ENCODE data around the gene RPS5. TPM values are rescaled to one million over a fixed set of nuclear protein-coding genes. Genes with fewer than 3 reads are reported as not detected.

RPS5 gene
- total RNA-seq, 1 donor = 1,513 TPM

DNA sequence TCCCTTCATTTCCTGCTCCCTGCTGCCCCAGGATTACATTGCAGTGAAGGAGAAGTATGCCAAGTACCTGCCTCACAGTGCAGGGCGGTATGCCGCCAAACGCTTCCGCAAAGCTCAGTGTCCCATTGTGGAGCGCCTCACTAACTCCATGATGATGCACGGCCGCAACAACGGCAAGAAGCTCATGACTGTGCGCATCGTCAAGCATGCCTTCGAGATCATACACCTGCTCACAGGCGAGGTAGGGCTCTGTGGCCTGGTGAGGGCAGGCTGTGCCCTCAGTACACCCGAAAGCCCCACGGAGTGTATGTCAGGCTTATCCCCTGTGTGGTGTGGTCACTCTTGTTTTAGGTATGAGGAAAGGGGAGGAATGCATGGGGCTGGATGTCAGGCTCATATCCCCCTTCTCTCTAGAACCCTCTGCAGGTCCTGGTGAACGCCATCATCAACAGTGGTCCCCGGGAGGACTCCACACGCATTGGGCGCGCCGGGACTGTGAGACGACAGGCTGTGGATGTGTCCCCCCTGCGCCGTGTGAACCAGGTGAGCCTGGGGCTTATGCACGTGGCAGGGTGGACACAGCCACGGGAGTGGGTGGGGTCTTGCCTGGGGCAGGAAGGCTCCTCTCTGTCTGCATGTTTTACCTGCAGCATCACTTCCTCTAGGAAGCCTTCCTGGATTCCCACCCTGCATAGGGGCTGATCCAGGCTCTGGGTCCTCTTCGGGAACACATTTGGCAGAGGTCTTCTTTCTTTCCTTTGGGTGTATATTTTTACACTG lies 6.1 kb downstream of the RPS5 start:
- H3K9me3 ChIP-seq (ENCODE audit: low read depth, low read length) = no peaks in the 10 kb centered on the region
- no peak overlapping the region for H3K4me3 ChIP-seq (ENCODE audit: low read length)
- H3K27me3 ChIP-seq (ENCODE audit: insufficient read depth, low read length) = peaks cover 8% of the 10 kb centered on the region
- H3K4me1 ChIP-seq (ENCODE audit: insufficient read depth, low read length) = peaks cover 7% of the 10 kb centered on the region

GRCh38 chr19:58393725-58394033 lies 6.6 kb downstream of the RPS5 start:
- Histone ChIP-seq H3K4me3 (ENCODE audit: low read length) (no peak overlapping the region), H3K9me3 (ENCODE audit: low read depth, low read length) (no peaks in the 10 kb centered on the region), H3K27me3 (ENCODE audit: insufficient read depth, low read length) (peaks cover 8% of the 10 kb centered on the region), H3K4me1 (ENCODE audit: insufficient read depth, low read length) (peaks cover 4% of the 10 kb centered on the region)

DNA sequence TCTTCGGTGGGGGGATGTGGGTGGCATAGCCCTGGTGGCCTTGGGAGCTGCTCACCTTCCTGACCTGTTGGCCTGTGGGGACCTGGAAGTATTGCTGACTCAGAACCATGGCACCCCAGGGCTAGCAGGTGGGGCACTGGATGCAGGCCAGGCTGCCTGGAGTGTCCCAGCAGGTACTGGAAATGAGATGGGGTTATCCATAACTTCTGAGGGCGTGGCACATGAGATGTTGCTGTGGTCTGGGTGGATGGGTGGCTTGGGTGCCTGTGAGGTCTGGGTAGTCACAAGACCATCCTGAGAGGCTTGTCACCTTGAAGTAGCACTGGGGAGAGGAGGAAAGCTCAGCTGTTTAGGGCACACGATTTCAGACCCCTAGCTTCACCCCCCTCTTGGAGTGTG lies 7.8 kb downstream of the RPS5 start:
- Histone ChIP-seq H3K4me3 (ENCODE audit: low read length) (no peak overlapping the region), H3K4me1 (ENCODE audit: insufficient read depth, low read length) (peaks cover 4% of the 10 kb centered on the region), H3K9me3 (ENCODE audit: low read depth, low read length) (no peaks in the 10 kb centered on the region), H3K27me3 (ENCODE audit: insufficient read depth, low read length) (peaks cover 8% of the 10 kb centered on the region)

GRCh38 chr19:58395220-58395978 lies 8.3 kb downstream of the RPS5 start, which contains the start of gene RNF225:
Gene RNF225, plus strand, starts transcription at chr19:58395656. Its CDS starts 434 bp downstream, at chr19:58396090.
- Histone ChIP-seq H3K4me3 (ENCODE audit: low read length) (no peak within 1 kb of the TSS), H3K4me1 (ENCODE audit: insufficient read depth, low read length) (peaks cover 2% of the 10 kb centered on the region), H3K27me3 (ENCODE audit: insufficient read depth, low read length) (peaks cover 8% of the 10 kb centered on the region), H3K9me3 (ENCODE audit: low read depth, low read length) (no peaks in the 10 kb centered on the region)

GRCh38 chr19:58395979-58396627 lies 9.0 kb downstream of the RPS5 start:
- Histone ChIP-seq H3K27me3 (ENCODE audit: insufficient read depth, low read length) (peaks cover 8% of the 10 kb centered on the region), H3K4me3 (ENCODE audit: low read length) (no peak overlapping the region), H3K9me3 (ENCODE audit: low read depth, low read length) (no peaks in the 10 kb centered on the region), H3K4me1 (ENCODE audit: insufficient read depth, low read length) (peaks cover 9% of the 10 kb centered on the region)

GRCh38 chr19:58396691-58397532 lies 9.8 kb downstream of the RPS5 start:
- no peaks in the 10 kb centered on the region for H3K9me3 ChIP-seq (ENCODE audit: low read depth, low read length)
- H3K27me3 ChIP-seq (ENCODE audit: insufficient read depth, low read length) = peaks cover 8% of the 10 kb centered on the region
- H3K4me1 ChIP-seq (ENCODE audit: insufficient read depth, low read length) = peaks cover 14% of the 10 kb centered on the region
- H3K4me3 ChIP-seq (ENCODE audit: low read length) = no peak overlapping the region

GRCh38 chr19:58397533-58398037 lies 10.5 kb downstream of the RPS5 start:
- Histone ChIP-seq H3K9me3 (ENCODE audit: low read depth, low read length) (no peaks in the 10 kb centered on the region), H3K27me3 (ENCODE audit: insufficient read depth, low read length) (peaks cover 8% of the 10 kb centered on the region), H3K4me3 (ENCODE audit: low read length) (no peak overlapping the region), H3K4me1 (ENCODE audit: insufficient read depth, low read length) (peaks cover 17% of the 10 kb centered on the region)

- Histone ChIP-seq H3K4me3 (ENCODE audit: low read length) (no peak overlapping the region), H3K4me1 (ENCODE audit: insufficient read depth, low read length) (peaks cover 17% of the 10 kb centered on the region), H3K27me3 (ENCODE audit: insufficient read depth, low read length) (peaks cover 8% of the 10 kb centered on the region), H3K9me3 (ENCODE audit: low read depth, low read length) (no peaks in the 10 kb centered on the region)
Measured at GRCh38 chr19:58398087-58398486, 11.0 kb downstream of the RPS5 start.

DNA sequence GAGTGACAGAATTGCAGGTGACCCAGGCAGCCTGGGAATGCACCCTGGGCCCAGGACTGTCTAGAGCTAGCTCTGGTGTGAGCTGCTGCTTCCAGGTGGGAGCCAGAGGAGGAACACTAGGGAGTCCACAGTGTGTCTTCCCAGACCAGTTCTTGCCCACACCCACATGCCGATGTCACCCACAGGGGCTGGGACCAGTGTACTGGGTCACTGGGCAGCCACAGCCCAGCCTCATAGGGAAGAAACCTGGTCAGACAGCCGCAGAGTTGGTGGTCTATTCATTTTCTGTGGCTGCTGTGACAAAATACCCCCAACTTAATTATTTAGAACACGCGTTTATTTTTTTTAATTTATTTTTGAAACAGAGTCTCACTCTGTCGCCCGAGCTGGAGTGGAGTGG lies 11.5 kb downstream of the RPS5 start:
- no peak overlapping the region for H3K4me3 ChIP-seq (ENCODE audit: low read length)
- peaks cover 17% of the 10 kb centered on the region for H3K4me1 ChIP-seq (ENCODE audit: insufficient read depth, low read length)
- no peaks in the 10 kb centered on the region for H3K9me3 ChIP-seq (ENCODE audit: low read depth, low read length)
- peaks cover 8% of the 10 kb centered on the region for H3K27me3 ChIP-seq (ENCODE audit: insufficient read depth, low read length)

- Histone ChIP-seq H3K9me3 (ENCODE audit: low read depth, low read length) (no peaks in the 10 kb centered on the region), H3K4me3 (ENCODE audit: low read length) (no peak overlapping the region), H3K27me3 (ENCODE audit: insufficient read depth, low read length) (peaks cover 8% of the 10 kb centered on the region), H3K4me1 (ENCODE audit: insufficient read depth, low read length) (peaks cover 17% of the 10 kb centered on the region)
Measured at GRCh38 chr19:58399903-58400302, 12.8 kb downstream of the RPS5 start.

DNA sequence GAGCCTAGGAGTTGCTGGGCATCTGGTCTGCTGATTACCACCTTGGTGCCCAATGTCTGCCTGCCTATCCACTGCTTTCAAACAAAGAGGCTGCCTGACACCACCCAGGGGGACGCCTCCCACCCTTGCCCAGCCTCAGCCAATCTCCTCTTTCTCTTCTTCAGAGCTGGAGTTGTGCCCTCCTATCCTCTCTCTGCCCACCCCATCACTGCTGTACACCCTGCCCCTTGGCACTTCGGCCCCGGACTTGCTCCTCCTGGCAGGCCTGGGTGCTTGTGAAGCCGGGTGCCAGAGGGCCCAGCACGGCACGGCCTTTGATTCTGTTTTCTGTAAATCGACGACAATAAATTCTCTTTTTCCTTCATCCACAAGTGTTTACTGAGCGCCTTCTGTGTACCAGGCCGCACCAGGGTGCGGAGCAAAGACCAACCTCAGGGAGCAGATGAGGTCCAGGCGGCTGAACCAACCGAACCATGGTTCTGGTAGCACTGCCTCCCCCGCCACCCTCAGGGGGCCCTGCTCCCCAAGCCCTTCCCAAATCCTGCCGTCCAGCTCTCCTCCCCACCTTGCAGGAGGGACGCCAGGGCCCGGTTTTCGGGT lies 13.3 kb downstream of the RPS5 start:
- H3K4me1 ChIP-seq (ENCODE audit: insufficient read depth, low read length) = peaks cover 17% of the 10 kb centered on the region
- no peaks in the 10 kb centered on the region for H3K9me3 ChIP-seq (ENCODE audit: low read depth, low read length)
- peak overlapping the region; percentile 8 for H3K4me3 ChIP-seq (ENCODE audit: low read length)
- peaks cover 8% of the 10 kb centered on the region for H3K27me3 ChIP-seq (ENCODE audit: insufficient read depth, low read length)

DNA sequence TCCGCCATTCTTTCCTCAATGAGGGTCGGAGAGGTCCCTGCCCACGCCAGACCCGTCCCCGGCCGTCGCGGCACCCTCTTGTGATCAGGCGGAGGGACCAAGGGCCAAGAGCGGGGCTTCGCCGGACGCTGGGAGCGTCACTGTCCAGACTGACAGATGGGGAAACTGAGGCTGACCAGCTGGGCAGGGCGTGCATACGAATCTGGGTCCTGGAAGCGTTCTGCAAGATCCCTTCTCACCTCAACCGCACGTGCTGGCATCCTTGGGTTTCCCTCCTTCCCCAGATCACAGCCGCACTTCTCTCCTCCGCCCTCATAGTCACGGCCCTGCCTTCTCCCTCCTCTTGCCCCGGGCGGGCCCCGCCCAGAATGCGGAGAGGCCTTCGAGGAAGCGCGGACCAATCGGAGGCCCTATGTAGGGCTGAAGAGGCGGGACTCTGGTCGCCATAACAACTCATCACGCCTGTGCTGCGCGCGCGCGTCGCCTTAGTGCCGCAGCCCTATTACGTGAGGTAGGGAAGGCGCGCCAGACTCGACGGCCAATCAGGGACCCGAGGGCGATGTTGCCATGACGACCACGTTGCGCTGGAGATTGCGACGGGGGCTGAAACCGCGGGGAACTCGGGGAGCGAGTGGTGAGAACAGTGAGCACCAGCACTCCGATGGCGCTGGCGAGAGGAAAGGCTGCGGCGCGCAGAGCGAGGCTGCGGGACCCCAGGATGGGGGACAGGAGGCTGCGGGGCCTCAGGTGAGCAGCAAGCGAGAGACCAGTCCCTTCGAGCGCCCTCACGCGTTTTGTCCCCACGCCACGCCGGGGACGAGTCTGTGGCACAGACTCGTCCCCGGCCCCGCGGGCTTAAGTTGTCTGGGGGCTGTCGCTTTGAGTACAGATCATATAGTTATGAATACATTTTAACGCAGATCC lies 14.1 kb downstream of the RPS5 start:
- H3K9me3 ChIP-seq (ENCODE audit: low read depth, low read length) = no peaks in the 10 kb centered on the region
- peaks cover 17% of the 10 kb centered on the region for H3K4me1 ChIP-seq (ENCODE audit: insufficient read depth, low read length)
- peaks cover 5% of the 10 kb centered on the region for H3K27me3 ChIP-seq (ENCODE audit: insufficient read depth, low read length)
- H3K4me3 ChIP-seq (ENCODE audit: low read length) = peak overlapping the region; percentile 40

DNA sequence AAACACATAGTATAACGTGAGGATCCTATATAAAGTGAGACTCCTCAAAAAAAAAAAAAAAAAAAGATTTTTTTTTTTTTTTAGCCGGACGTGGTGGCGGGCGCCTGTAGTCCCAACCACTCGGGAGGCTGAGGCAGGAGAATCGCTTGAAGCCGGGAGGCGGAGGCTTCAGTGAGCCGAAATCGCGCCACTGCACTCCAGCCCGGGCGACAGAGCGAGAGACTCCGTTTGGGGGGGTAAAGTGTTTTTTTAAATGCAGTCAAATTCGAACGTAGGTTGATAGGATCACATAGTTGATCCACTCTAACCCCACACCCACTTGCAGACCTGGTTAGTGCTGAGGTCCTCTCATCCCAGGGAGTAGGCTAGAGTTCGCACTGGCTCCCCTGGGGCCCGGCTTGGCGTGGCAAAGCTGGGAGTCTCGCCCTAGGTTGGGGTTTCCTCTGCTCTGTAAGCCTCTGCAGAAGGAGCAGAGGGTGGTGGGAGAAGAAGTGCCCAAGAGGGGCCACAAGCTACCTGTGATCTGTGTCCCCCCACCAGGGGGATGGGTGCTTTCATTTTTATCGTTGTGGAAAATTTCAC lies 14.9 kb downstream of the RPS5 start:
- H3K4me3 ChIP-seq (ENCODE audit: low read length) = peak overlapping the region; percentile 40
- H3K9me3 ChIP-seq (ENCODE audit: low read depth, low read length) = no peaks in the 10 kb centered on the region
- H3K4me1 ChIP-seq (ENCODE audit: insufficient read depth, low read length) = peaks cover 17% of the 10 kb centered on the region
- H3K27me3 ChIP-seq (ENCODE audit: insufficient read depth, low read length) = peaks cover 5% of the 10 kb centered on the region
